Loucy (cell line): ENCODE measurements around the gene TMPRSS13.

ENCODE experiments used
- H2AFZ ChIP-seq: fragments of 200-600 bp; sonication (generic); 2 replicates; pipeline ENCODE4 v1.6.0; 2016; ENCODE audit warnings: antibody characterized with exemption, mild to moderate bottlenecking, low read length, moderate library complexity
- H3F3A ChIP-seq: fragments of 200-600 bp; 2 replicates; pipeline ENCODE4 v1.6.0; 2016; ENCODE audit warnings: antibody characterized with exemption, low read depth, mild to moderate bottlenecking
- H3K27me3 ChIP-seq: fragments of 200-600 bp; sonication (generic); 2 replicates; pipeline ENCODE4 v1.6.1; 2014; ENCODE audit warnings: low read length, mild to moderate bottlenecking; ENCODE audit not compliant: insufficient read depth, poor library complexity, severe bottlenecking
- H3K36me3 ChIP-seq: fragments of 200-600 bp; sonication (generic); 2 replicates; pipeline ENCODE4 v1.6.1; 2016; ENCODE audit warnings: low read length; ENCODE audit not compliant: insufficient read depth
- H3K4me1 ChIP-seq: fragments of 200-600 bp; sonication (generic); 2 replicates; pipeline ENCODE4 v1.5.1; 2014; ENCODE audit warnings: low read length, mild to moderate bottlenecking; ENCODE audit not compliant: insufficient read depth, poor library complexity, severe bottlenecking
- H3K4me2 ChIP-seq: fragments of 200-600 bp; sonication (generic); 2 replicates; pipeline ENCODE4 v1.6.0; 2014; ENCODE audit warnings: antibody characterized with exemption, low read length, low read depth, mild to moderate bottlenecking; ENCODE audit not compliant: poor library complexity, severe bottlenecking
- H3K4me3 ChIP-seq: fragments of 200-600 bp; sonication (generic); 2 replicates; pipeline ENCODE4 v1.5.1; 2014; ENCODE audit warnings: low read length, mild to moderate bottlenecking, mixed read lengths; ENCODE audit not compliant: poor library complexity, severe bottlenecking
- H3K79me2 ChIP-seq: fragments of 200-600 bp; sonication (generic); 2 replicates; pipeline ENCODE4 v1.6.1; 2014; ENCODE audit warnings: low read length; ENCODE audit not compliant: insufficient read depth
- H3K9ac ChIP-seq: fragments of 200-600 bp; sonication (generic); 2 replicates; pipeline ENCODE4 v1.6.0; 2014; ENCODE audit warnings: mild to moderate bottlenecking, low read depth, low read length, moderate library complexity; ENCODE audit not compliant: poor library complexity, severe bottlenecking
- H3K9me2 ChIP-seq: fragments of 200-600 bp; sonication (generic); replicated peaks from 2 replicates; pipeline ENCODE4 v1.6.1; 2016; ENCODE audit warnings: low read depth, low read length, mixed read lengths
- H3K9me3 ChIP-seq: fragments of 200-600 bp; sonication (generic); 2 replicates; pipeline ENCODE4 v1.6.1; 2014; ENCODE audit warnings: mild to moderate bottlenecking, antibody characterized with exemption, low read length, low read depth; ENCODE audit not compliant: insufficient read depth
- H4K20me1 ChIP-seq: fragments of 200-600 bp; sonication (generic); 2 replicates; pipeline ENCODE4 v1.6.0; 2014; ENCODE audit warnings: antibody characterized with exemption, low read length, mild to moderate bottlenecking; ENCODE audit not compliant: insufficient read depth, poor library complexity, severe bottlenecking
- EZH2phosphoT487 ChIP-seq: fragments of 200-600 bp; IDR thresholded peaks from 2 replicates; pipeline ENCODE4 v1.6.1; 2018; ENCODE audit warnings: antibody characterized with exemption, mild to moderate bottlenecking, moderate library complexity, borderline replicate concordance
- TF ChIP-seq, protein P1 (sequence below): fragments of 200-600 bp; sonication (generic); conservative IDR thresholded peaks from 2 replicates; pipeline ENCODE4 v1.5.1; 2014; ENCODE audit warnings: mild to moderate bottlenecking, antibody characterized with exemption, low read length

TMPRSS13 gene

GRCh38 chr11:117972629-117973502 is 43.7 kb upstream of the TMPRSS13 start:
- Histone ChIP-seq H3K9ac (no peak overlapping the region), H3K79me2 (no peaks in the 10 kb centered on the region), H4K20me1 (no peaks in the 10 kb centered on the region), H3K4me2 (no peak overlapping the region), H3K27me3 (no peaks in the 10 kb centered on the region), H2AFZ (no peak overlapping the region; the same call in 1 of the 2 replicates), H3K36me3 (no peaks in the 10 kb centered on the region), H3K9me2 (no peaks in the 10 kb centered on the region), H3F3A (no peaks in the 10 kb centered on the region), H3K4me3 (no peak overlapping the region), H3K9me3 (no peaks in the 10 kb centered on the region), H3K4me1 (peaks cover 58% of the 10 kb centered on the region)
- TF ChIP-seq, protein P1, sequence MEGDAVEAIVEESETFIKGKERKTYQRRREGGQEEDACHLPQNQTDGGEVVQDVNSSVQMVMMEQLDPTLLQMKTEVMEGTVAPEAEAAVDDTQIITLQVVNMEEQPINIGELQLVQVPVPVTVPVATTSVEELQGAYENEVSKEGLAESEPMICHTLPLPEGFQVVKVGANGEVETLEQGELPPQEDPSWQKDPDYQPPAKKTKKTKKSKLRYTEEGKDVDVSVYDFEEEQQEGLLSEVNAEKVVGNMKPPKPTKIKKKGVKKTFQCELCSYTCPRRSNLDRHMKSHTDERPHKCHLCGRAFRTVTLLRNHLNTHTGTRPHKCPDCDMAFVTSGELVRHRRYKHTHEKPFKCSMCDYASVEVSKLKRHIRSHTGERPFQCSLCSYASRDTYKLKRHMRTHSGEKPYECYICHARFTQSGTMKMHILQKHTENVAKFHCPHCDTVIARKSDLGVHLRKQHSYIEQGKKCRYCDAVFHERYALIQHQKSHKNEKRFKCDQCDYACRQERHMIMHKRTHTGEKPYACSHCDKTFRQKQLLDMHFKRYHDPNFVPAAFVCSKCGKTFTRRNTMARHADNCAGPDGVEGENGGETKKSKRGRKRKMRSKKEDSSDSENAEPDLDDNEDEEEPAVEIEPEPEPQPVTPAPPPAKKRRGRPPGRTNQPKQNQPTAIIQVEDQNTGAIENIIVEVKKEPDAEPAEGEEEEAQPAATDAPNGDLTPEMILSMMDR = no peak
- no peak for TF ChIP-seq EZH2phosphoT487

DNA sequence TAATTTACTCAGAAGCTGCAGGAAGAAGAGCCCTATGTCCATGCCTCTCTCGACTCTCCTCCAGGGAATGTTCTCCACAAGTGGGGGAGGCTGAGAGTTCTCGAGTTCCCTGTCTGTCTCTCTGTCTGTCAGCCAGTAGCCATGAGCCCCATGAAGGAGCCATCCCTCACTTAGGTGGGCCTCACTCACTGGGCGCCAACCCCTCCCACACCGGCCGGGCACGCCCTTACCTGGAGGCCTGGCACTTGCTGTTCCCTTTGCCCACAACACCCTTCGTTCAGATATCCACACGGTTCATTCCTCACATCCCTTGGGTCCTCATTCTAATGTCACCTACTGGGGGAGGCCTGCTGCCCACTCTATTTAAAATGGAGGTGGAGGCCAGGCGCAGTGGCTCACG is 42.8 kb upstream of the TMPRSS13 start:
- no peak overlapping the region for H2AFZ ChIP-seq
- no peaks in the 10 kb centered on the region for H3K27me3 ChIP-seq
- no peaks in the 10 kb centered on the region for H3F3A ChIP-seq
- H3K9me3 ChIP-seq = no peaks in the 10 kb centered on the region
- H3K36me3 ChIP-seq = no peaks in the 10 kb centered on the region
- no peaks in the 10 kb centered on the region for H3K9me2 ChIP-seq
- no peak overlapping the region for H3K4me2 ChIP-seq
- no peak overlapping the region for H3K4me3 ChIP-seq
- TF ChIP-seq, protein P1 = no peak
- TF ChIP-seq EZH2phosphoT487 = no peak
- no peaks in the 10 kb centered on the region for H3K79me2 ChIP-seq
- no peaks in the 10 kb centered on the region for H4K20me1 ChIP-seq
- no peak overlapping the region for H3K9ac ChIP-seq
- H3K4me1 ChIP-seq = peaks cover 55% of the 10 kb centered on the region

DNA sequence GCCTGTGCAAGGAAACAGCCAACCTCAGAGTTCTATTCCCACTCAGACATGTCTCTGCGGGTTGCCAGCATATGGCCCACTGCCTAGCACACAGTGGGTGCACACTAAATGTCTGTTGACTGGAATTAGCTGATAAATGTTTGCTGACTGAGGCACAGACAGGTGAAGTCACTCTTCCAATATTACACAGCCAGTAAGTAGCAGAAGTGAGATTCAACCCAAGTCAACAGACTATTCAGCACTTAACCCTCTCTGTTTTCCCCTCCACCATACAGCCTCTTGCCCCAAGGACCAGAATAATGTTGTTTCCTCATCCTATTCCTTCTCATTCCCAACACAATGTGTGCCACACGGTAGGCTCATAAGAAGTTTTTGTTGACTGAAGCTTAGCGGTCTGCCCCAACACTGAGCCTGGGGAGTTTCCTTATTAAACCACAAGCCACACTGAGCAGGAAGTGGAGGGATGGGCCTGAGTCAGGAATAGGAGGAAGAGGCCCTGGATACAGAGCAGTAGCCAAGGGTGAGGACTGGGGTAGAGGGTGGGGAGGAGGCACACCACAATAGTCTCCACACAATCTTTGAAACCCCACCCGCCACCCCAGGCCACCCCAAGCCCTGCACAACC is 41.3 kb upstream of the TMPRSS13 start:
- Histone ChIP-seq H3K9ac (peak overlapping the region; percentile 46), H3F3A (no peaks in the 10 kb centered on the region), H4K20me1 (no peaks in the 10 kb centered on the region), H3K79me2 (no peaks in the 10 kb centered on the region), H3K4me3 (peak overlapping the region; percentile 40), H3K27me3 (no peaks in the 10 kb centered on the region), H3K9me3 (no peaks in the 10 kb centered on the region), H3K9me2 (no peaks in the 10 kb centered on the region), H3K4me2 (peak overlapping the region; percentile 68), H2AFZ (no peak overlapping the region), H3K36me3 (no peaks in the 10 kb centered on the region), H3K4me1 (peaks cover 48% of the 10 kb centered on the region)
- no peak for TF ChIP-seq EZH2phosphoT487
- TF ChIP-seq, protein P1 = no peak
